ENCODE measurements around the gene TRIOBP. TPM values are rescaled to one million over a fixed set of nuclear protein-coding genes. Genes with fewer than 3 reads are reported as not detected.

The TRIOBP gene
- total RNA-seq, 1 experiment from 2014 or later, result 38.4 TPM

DNA sequence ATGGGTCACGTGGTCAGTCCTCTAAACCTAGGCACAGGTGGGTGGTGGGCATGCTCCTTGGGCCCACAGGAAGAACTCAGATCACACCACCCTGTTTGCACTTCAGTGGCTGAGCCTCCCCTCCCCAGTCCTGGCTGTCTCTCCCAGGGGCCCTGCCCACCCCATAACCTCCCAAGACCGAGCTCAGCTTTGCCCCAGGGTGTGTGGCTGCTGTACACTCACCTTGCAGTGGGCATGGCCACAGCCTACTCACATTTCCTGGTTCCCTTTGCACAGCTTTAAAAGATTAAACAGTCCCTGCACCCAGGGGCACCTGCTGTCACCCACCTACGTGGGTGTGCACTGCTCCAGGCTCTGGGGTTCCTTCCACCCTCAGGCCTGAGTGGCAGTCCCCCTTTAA, 13.8 kb downstream of the TRIOBP start:
- ChIA-PET CTCF (no interaction called here), POLR2A (no interaction called here)
- TF ChIP-seq, protein P1, sequence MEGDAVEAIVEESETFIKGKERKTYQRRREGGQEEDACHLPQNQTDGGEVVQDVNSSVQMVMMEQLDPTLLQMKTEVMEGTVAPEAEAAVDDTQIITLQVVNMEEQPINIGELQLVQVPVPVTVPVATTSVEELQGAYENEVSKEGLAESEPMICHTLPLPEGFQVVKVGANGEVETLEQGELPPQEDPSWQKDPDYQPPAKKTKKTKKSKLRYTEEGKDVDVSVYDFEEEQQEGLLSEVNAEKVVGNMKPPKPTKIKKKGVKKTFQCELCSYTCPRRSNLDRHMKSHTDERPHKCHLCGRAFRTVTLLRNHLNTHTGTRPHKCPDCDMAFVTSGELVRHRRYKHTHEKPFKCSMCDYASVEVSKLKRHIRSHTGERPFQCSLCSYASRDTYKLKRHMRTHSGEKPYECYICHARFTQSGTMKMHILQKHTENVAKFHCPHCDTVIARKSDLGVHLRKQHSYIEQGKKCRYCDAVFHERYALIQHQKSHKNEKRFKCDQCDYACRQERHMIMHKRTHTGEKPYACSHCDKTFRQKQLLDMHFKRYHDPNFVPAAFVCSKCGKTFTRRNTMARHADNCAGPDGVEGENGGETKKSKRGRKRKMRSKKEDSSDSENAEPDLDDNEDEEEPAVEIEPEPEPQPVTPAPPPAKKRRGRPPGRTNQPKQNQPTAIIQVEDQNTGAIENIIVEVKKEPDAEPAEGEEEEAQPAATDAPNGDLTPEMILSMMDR (IDR thresholded peaks at IDR 0.05; ENCODE audit: insufficient read depth in 1 of 2, low read depth in 1 of 2, low read length in 1 of 2, severe bottlenecking in 1 of 2, unreplicated experiment in 1 of 2), result no peak
- intact Hi-C loops (cut with micrococcal nuclease; ENCODE audit: unreplicated experiment), result no loop called here
- Histone ChIP-seq H3K36me3 (ENCODE audit: control insufficient read depth, insufficient read depth, low read length) (no peaks in the 10 kb centered on the region), H3K4me3 (ENCODE audit: low read depth, low read length) (no peak overlapping the region), H3K27me3 (replicated peaks; ENCODE audit: control insufficient read depth, insufficient read depth, low read length) (no peaks in the 10 kb centered on the region), H3K9me3 (no peaks in the 10 kb centered on the region), H3K4me1 (no peaks in the 10 kb centered on the region)
- Mint-ChIP-seq H3K27ac (ENCODE audit: unreplicated experiment) (no peak overlapping the region), H3K9me3 (ENCODE audit: unreplicated experiment) (no peaks in the 10 kb centered on the region), H3K4me3 (ENCODE audit: unreplicated experiment) (no peak overlapping the region), H3K27me3 (ENCODE audit: insufficient read depth, unreplicated experiment) (no peaks in the 10 kb centered on the region), H3K4me1 (ENCODE audit: low read depth, unreplicated experiment) (no peaks in the 10 kb centered on the region), H3K36me3 (ENCODE audit: insufficient read depth, unreplicated experiment) (no peaks in the 10 kb centered on the region)
- no peak for DNase-seq
- BruUV-seq (replicated peaks), result no TSS peak

DNA sequence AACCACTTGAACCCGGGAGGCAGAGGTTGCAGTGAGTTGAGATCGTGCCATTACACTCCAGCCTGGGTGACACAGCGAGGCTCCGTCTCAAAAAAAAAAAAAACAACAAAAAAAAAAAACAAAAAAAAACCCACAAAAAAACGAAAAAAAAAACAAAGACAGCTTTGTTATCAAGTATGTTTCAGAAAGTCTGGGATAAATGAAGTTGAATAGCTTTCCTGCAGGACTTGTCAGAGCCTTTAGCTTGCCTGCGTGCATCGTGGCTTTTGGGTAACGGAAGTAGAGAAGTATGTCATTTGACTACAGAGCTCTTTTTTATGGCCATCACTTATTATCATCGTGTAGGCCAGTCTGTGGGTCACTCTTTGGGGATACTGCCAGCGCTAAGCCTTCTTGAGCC, 14.6 kb downstream of the TRIOBP start:
- Mint-ChIP-seq H3K9me3 (ENCODE audit: unreplicated experiment) (no peaks in the 10 kb centered on the region), H3K36me3 (ENCODE audit: insufficient read depth, unreplicated experiment) (no peaks in the 10 kb centered on the region), H3K27me3 (ENCODE audit: insufficient read depth, unreplicated experiment) (no peaks in the 10 kb centered on the region), H3K27ac (ENCODE audit: unreplicated experiment) (no peak overlapping the region), H3K4me1 (ENCODE audit: low read depth, unreplicated experiment) (no peaks in the 10 kb centered on the region), H3K4me3 (ENCODE audit: unreplicated experiment) (no peak overlapping the region)
- intact Hi-C loops (cut with micrococcal nuclease; ENCODE audit: unreplicated experiment), result no loop called here
- Histone ChIP-seq H3K9me3 (no peaks in the 10 kb centered on the region), H3K4me1 (no peaks in the 10 kb centered on the region), H3K4me3 (ENCODE audit: low read depth, low read length) (no peak overlapping the region), H3K27me3 (replicated peaks; ENCODE audit: control insufficient read depth, insufficient read depth, low read length) (no peaks in the 10 kb centered on the region), H3K36me3 (ENCODE audit: control insufficient read depth, insufficient read depth, low read length) (no peaks in the 10 kb centered on the region)
- TF ChIP-seq, protein P1 (IDR thresholded peaks at IDR 0.05; ENCODE audit: insufficient read depth in 1 of 2, low read depth in 1 of 2, low read length in 1 of 2, severe bottlenecking in 1 of 2, unreplicated experiment in 1 of 2), result no peak
- no TSS peak for BruUV-seq (replicated peaks)
- ChIA-PET CTCF (interaction anchor here (0.6 kb wide), 1 partner anchor 59 kb away, joined by 3 read pairs; no protein-coding TSS in a partner anchor), POLR2A (no interaction called here)
- DNase-seq, result no peak

- ChIA-PET POLR2A (no interaction called here), CTCF (no interaction called here)
- Mint-ChIP-seq H3K27ac (ENCODE audit: unreplicated experiment) (no peak overlapping the region), H3K4me3 (ENCODE audit: unreplicated experiment) (no peak overlapping the region), H3K27me3 (ENCODE audit: insufficient read depth, unreplicated experiment) (no peaks in the 10 kb centered on the region), H3K4me1 (ENCODE audit: low read depth, unreplicated experiment) (no peaks in the 10 kb centered on the region), H3K9me3 (ENCODE audit: unreplicated experiment) (no peaks in the 10 kb centered on the region), H3K36me3 (ENCODE audit: insufficient read depth, unreplicated experiment) (no peaks in the 10 kb centered on the region)
- Histone ChIP-seq H3K4me3 (ENCODE audit: low read depth, low read length) (no peak overlapping the region), H3K9me3 (no peaks in the 10 kb centered on the region), H3K36me3 (ENCODE audit: control insufficient read depth, insufficient read depth, low read length) (no peaks in the 10 kb centered on the region), H3K4me1 (no peaks in the 10 kb centered on the region), H3K27me3 (replicated peaks; ENCODE audit: control insufficient read depth, insufficient read depth, low read length) (no peaks in the 10 kb centered on the region)
- intact Hi-C loops (cut with micrococcal nuclease; ENCODE audit: unreplicated experiment), result no loop called here
- BruUV-seq (replicated peaks), result no TSS peak
- DNase-seq, result no peak
- TF ChIP-seq, protein P1 (IDR thresholded peaks at IDR 0.05; ENCODE audit: insufficient read depth in 1 of 2, low read depth in 1 of 2, low read length in 1 of 2, severe bottlenecking in 1 of 2, unreplicated experiment in 1 of 2), result no peak
Observed at GRCh38 chr22:37713761-37714160, 16.9 kb downstream of the TRIOBP start.

Data from Caco-2 (cell line).